Measurements from ENCODE around the gene CYB5D1.

- no peak for TF ChIP-seq POLR2A (IDR thresholded peaks at IDR 0.05)
- TF ChIP-seq CTCF (IDR thresholded peaks at IDR 0.05) = no peak
Observed at GRCh38 chr17:7849130-7849750, 8.6 kb upstream of the CYB5D1 start.
